BJ (cell line): ENCODE measurements around the gene PER2. TPM values are rescaled to one million over a fixed set of nuclear protein-coding genes. Genes with fewer than 3 reads are reported as not detected.
"Not testable (repeated sequence)": the region's sequence is repeated elsewhere in the genome, so short reads cannot be mapped to it uniquely, and the experiment has no call there.

Experiments
- CTCF ChIA-PET: fragments of 350-600 bp; formaldehyde crosslinking; extraction: SDS; loops from one replicate; lab custom pipeline; 2021; ENCODE audit warnings: antibody characterized with exemption, inconsistent platforms; lab: Yijun Ruan, JAX
- POLR2A ChIA-PET: fragments of 300-600 bp; sonication (Branson Sonifier 250); formaldehyde crosslinking; extraction: SDS; loops from one replicate; lab custom pipeline; 2021; ENCODE audit warnings: antibody characterized with exemption; lab: Charles Lee
- DNase-seq: peaks from one replicate; pipeline ENCODE4 v3.0.0-alpha.2; 2011; ENCODE audit warnings: low read depth
- H3K27me3 ChIP-seq: 2 replicates; pipeline ENCODE4 v1.6.0; 2011; ENCODE audit warnings: low read length; ENCODE audit not compliant: control insufficient read depth, insufficient read depth
- H3K36me3 ChIP-seq: 2 replicates; pipeline ENCODE4 v1.5.1; 2011; ENCODE audit warnings: low read length; ENCODE audit not compliant: control insufficient read depth, insufficient read depth
- H3K4me3 ChIP-seq: 2 replicates; pipeline ENCODE4 v1.5.1; 2011; ENCODE audit warnings: low read depth, mild to moderate bottlenecking, control low read depth, low read length
- polyA plus RNA-seq: library from polyadenylated mRNA; depleted of rRNA; stranded (reverse); fragments of >200 nt; gene quantifications from 2 replicates; pipeline ENCODE4 v1.2.3, GENCODE V29; 2011
- TF ChIP-seq, protein P1 (sequence below): IDR thresholded peaks from 2 replicates; pipeline ENCODE4 v1.5.1; 2011; ENCODE audit warnings: low read depth, mild to moderate bottlenecking, control low read depth, inconsistent platforms, low read length, moderate library complexity; ENCODE audit not compliant: insufficient read depth

PER2 gene
- polyA plus RNA-seq, 1 experiment: 3.1 TPM

DNA sequence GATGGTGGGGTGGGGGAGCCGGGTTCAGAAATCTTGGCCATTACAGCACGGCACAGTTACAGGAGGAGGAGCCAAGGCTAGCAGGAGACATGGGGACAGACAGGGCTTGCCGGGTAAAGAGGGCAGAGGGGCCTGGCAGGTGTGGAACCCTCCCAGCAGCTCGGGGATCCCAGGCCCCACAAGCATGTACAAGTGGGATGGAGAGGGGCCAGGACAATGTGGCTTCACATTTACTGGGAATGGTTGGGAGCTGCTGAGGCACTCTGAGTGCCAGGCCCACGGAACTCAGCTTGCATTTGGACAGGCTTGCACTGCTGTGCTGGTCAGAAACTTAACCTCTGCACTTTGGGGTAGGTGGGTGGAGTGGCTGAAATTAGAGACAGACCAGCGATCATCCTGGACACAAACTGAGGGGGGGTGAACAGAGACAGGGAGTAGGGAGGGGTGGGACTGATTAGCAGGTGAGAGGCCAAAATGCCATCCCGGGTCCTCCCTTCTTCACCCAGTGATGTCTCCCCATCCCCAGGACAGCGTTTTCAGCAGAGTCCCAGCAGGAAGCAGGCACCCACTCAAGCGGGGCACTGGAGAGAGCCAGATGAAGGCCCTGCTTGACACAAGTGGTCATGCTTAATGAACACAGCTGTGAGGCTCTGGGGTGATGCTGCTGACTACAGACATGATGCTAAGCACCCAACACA is 9.6 kb downstream of the PER2 start:
- ChIA-PET POLR2A (no interaction called here), CTCF (interaction anchor here (0.5 to 3.3 kb wide), 3 partner anchors 8 to 442 kb away, joined by 3 to 22 read pairs (median 4); no protein-coding TSS in a partner anchor)
- TF ChIP-seq, protein P1, sequence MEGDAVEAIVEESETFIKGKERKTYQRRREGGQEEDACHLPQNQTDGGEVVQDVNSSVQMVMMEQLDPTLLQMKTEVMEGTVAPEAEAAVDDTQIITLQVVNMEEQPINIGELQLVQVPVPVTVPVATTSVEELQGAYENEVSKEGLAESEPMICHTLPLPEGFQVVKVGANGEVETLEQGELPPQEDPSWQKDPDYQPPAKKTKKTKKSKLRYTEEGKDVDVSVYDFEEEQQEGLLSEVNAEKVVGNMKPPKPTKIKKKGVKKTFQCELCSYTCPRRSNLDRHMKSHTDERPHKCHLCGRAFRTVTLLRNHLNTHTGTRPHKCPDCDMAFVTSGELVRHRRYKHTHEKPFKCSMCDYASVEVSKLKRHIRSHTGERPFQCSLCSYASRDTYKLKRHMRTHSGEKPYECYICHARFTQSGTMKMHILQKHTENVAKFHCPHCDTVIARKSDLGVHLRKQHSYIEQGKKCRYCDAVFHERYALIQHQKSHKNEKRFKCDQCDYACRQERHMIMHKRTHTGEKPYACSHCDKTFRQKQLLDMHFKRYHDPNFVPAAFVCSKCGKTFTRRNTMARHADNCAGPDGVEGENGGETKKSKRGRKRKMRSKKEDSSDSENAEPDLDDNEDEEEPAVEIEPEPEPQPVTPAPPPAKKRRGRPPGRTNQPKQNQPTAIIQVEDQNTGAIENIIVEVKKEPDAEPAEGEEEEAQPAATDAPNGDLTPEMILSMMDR: no peak
- Histone ChIP-seq H3K36me3 (peaks cover 11% of the 10 kb centered on the region), H3K4me3 (no peak overlapping the region), H3K27me3 (no peaks in the 10 kb centered on the region)
- no peak for DNase-seq

DNA sequence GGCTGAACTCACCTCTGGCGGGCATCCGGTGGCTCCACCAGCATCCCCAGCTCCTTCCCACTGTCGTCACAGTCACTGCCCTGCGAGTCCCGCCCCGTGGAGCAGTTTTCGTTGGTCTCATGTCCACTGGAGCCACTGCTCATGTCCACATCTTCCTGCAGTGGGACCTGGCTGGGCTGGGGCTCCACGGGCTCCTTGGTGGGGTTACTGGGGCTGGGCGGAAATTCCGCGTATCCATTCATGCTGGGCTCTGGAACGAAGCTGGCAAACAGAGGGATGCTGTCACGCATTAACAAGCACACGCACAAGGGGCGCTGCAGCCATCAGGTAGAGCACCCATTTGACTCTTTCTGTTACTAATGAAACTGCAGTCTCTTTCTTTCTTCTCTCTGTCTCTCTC is 10.7 kb downstream of the PER2 start:
- Histone ChIP-seq H3K27me3 (no peaks in the 10 kb centered on the region), H3K4me3 (no peak overlapping the region), H3K36me3 (peaks cover 12% of the 10 kb centered on the region)
- CTCF ChIA-PET: interaction anchor here (1.4 to 3.3 kb wide), 2 partner anchors 10 to 13 kb away, joined by 3 to 22 read pairs; no protein-coding TSS in a partner anchor
- TF ChIP-seq, protein P1: no peak
- no peak for DNase-seq
- POLR2A ChIA-PET: no interaction called here

DNA sequence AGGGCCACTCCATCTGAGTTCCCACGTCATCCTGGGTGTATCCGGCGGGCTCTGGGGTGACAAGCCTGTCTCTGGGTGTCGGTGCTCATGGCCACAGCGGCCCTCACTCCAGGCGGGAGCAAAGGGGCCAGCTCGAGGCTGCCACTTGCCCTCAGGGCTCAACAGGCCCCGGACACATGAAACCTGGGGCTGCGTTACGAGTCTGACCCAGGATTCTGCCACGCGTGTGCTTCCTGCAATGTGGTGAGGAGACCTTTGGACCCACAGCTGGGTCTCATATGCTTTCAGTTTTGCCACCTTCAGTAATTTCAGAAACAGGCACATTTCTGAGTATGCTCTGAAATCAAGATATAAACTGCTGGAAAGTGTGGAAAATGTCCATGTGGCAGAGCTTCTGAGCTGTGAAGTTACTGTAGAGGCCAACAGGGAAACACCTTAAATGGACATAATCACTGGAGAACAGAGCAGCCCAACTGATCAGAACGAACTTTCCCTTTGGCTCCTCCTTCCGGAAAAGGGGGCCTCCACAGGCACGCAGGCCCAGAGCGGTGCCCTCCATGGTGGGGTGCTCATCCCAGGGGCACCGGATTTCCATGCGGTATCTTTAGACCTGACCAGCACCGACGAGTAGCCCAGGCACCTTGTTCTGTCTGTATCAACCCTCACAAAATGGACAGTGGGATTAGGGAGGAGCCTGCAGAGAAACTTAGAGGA is 14.1 kb downstream of the PER2 start:
- Histone ChIP-seq H3K4me3 (no peak overlapping the region), H3K27me3 (no peaks in the 10 kb centered on the region), H3K36me3 (peaks cover 20% of the 10 kb centered on the region)
- no peak for DNase-seq
- TF ChIP-seq, protein P1: no peak
- CTCF ChIA-PET: interaction anchor here (0.6 to 5.4 kb wide), 3 partner anchors 10 to 235 kb away, joined by 3 to 52 read pairs (median 3); no protein-coding TSS in a partner anchor
- POLR2A ChIA-PET: no interaction called here

DNA sequence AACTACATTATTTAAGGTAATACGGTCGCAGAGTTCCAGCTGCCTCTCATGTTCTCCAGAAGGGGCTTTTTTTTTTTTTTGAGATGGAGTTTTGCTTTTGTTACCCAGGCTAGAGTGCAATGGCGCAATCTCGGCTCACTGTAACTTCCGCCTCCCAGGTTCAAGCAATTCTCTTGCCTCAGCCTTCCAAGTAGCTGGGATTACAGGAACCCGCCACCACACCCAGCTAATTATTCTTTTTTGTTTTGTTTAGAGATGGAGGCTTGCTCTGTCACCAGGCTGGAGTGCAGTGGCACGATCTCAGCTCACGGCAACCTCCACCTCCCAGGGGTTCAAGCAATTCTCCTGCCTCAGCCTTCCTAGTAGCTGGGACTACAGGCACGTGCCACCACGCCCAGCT is 15.0 kb downstream of the PER2 start:
- H3K27me3 ChIP-seq, POLR2A ChIA-PET, H3K4me3 ChIP-seq, DNase-seq: not testable (repeated sequence)
- peaks cover 18% of the 10 kb centered on the region for H3K36me3 ChIP-seq
- CTCF ChIA-PET: interaction anchor here (1.0 to 5.4 kb wide), 4 partner anchors 9 to 415 kb away, joined by 3 to 52 read pairs (median 8); no protein-coding TSS in a partner anchor

DNA sequence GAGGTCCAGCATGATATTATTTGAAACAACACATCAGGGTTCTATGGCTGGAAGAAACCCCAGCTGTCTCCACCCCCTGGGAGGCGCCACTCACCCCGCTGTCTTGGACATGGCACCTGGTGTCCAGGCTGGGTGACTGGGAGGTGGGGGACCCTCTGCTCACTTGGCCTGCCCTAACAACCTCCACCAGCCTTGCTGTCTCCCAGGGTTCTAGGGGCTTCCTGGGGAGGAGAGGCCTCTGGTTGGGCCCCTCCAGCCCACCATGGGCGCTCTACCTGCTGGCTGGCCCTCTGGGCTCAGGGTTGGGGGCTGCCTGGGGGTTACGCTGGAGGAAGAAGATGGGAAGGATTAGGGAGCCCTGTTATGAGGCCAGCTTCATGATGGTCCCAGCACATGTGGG is 16.3 kb downstream of the PER2 start:
- no peaks in the 10 kb centered on the region for H3K27me3 ChIP-seq
- TF ChIP-seq, protein P1: no peak
- peaks cover 23% of the 10 kb centered on the region for H3K36me3 ChIP-seq
- H3K4me3 ChIP-seq: no peak overlapping the region
- ChIA-PET POLR2A (no interaction called here), CTCF (interaction anchor here (0.6 to 5.4 kb wide), 4 partner anchors 7 to 666 kb away, joined by 3 to 52 read pairs (median 8); no protein-coding TSS in a partner anchor)
- no peak for DNase-seq

DNA sequence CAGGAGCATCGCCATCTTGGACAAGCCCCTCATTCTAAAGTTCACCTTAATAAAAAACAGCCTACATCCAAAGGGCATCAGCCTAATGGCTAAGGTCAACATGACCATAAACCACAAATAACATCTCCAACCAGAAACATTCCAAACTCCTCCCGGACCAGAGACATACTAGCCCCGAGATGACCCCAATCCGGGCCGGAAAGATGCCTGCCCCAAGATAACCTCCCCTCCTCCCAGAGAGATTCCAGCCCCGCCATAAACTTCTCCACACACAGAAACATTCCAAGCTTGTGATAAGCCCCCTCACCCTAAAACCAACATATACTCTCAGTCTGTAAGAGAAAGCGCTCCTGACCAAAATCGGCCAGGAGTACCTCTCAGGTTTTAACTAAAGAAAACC is 16.7 kb downstream of the PER2 start:
- H3K4me3 ChIP-seq, POLR2A ChIA-PET, H3K27me3 ChIP-seq, DNase-seq: not testable (repeated sequence)
- peaks cover 23% of the 10 kb centered on the region for H3K36me3 ChIP-seq
- CTCF ChIA-PET: interaction anchor here (0.6 to 5.4 kb wide), 5 partner anchors 7 to 666 kb away, joined by 3 to 52 read pairs (median 3); partner anchors contain the start of gene PER2
